DMS 273 (cell line): Measurements from ENCODE around the gene TLE5.
A peak's percentile ranks its signal among the peaks of the same experiment; 100 is the strongest.
"Not testable (repeated sequence)": the region's sequence is repeated elsewhere in the genome, so short reads cannot be mapped to it uniquely, and the experiment has no call there.

ENCODE experiments used
- DNase-seq: peaks from one replicate; lab custom pipeline; 2025; ENCODE audit not compliant: unreplicated experiment; lab: John Stamatoyannopoulos, UW

Gene TLE5

DNA sequence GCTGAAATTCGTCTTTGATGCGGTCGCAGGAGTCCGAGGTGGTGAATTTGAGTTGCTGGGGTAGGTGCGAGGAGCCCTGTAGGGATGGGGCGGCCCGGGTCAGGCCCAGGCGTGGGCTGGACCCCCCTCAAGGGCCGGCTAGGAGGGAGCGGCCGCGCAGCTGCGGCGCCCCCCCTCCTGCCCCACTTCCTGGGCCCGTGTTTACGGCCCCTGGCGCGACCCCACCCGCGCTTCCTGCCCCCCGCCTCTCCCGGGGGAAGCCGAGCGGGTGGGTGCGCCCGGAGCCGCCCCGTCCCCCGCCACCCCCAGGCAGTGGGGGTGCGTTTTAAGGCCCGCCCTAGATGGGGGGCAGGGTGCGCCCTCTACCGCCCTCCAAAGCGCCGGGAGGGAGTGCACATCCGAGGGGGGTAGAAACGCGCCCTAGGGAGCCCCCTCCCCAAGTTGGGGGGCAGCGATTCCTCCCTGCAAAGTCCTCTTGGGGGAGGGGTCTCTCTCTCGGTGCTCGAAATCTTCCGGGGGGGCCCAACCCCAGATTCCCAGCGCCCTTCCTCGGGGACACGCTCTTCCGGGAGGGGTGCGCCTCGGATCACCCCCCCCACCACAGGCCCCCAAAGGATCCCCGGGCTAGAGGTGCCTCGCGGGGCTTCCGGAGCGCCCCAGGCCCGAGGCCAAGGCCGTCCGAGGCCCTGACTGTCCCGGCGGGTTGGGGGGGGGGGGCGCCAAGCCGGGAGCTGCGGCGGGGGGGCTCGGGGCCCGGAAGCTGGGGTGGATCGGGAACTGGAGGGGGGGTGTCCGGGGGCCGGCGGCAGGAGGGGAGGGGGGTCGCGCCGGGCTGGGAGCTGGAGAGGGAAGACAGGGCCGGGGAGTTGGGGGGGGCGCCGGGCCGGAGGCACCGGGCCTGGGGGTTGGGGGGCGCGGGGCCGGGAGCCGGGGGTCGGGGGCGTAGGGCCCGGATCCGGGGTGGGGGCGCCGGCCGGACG lies 823 bp downstream of the TLE5 start:
- peak; percentile 54 for DNase-seq

DNA sequence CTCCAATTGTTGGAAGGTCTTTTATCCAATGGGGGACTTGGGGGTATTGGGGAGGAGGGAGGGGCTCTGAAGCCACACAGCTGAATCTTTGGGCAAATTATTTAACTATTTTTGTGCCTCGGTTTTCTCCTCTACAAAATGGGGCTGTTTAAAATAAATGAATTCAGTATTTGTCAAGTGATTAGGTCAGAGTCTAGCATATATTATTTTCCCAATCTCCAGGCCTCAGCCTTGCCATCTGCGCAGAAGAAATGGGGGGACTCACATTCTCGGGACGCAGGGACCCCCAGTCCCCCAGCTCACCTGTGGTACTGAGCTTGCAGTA lies 1.5 kb downstream of the TLE5 start:
- DNase-seq = no peak

DNA sequence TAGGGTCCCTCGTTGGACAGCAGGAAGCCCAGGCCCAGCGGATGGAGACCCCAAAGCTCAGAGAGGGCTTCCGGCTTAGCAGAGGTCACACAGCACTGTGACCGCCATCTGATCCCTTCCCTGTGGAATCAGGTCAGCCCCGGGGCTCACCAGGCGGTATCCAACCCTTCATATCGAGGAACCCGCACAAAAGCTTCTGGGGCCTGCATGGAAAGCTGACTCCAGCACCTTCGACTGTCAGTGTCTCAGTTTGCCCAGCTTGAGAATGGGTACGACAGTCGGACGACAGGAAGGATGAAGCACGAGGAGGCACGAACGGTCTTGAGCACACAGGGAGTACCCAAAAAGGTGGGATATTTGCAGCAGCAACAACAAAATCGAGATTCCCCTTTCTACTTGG lies 2.6 kb downstream of the TLE5 start:
- DNase-seq = no peak

DNA sequence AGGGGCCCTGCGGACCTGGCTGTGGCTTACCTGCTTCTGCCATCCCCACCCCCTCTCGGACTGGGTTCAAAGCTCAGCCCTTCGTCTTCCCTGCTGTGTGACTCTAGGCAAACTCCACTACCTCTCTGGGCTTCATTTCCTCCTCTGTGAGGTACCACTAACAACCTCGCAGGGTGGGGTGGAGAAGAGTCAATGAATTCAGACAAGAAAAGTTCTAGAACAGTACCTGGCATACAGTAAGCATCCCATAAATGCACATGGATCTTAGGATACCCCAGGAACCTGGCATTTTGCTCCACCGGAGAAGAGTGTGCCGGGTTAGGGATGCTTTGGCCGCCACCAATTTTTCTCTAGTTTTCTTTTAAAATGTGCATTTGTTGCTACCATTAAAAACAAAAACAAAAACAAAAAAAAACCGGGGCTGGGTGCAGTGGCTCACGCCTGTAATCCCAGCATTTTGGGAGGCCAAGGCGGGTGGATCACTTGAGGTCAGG lies 3.4 kb downstream of the TLE5 start:
- no peak for DNase-seq

DNA sequence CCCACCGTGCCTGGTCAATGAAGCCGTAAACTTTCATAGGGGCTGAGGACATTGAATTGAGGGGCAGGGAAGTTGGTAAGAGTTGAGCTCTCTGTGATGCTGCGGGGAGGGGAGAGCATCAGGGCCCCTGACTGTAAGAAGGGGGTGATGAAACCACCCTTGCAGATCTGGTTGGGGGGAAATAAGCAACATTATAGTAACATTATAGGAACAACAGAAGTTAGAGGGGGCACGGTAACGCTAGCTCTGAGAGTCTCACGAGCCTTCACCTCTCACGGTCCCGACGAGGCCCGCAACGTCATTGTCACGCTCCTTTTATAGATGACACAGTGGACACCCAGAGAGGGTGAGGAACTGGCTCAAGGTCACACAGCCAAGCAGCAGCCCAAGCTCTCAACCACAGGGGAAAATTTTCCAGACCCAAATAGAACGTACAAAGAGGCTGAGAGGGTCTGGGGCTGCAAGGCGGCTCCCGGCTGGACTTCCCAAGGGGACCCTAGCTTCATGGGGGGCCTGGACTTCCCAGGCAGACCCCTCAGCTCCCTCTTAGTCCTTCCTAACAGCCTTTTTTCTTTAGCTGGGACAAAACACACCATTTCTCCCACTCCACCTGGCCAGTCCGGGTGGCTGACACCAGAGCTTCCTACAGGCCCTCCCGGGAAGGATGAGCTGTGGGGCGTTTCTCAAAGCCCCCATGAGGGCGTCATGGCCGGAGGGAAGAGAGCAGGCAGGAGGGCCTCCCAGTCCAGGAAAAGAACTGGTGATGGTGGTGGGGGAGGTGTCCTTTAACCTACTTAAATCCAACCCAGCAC lies 4.1 kb downstream of the TLE5 start:
- no peak for DNase-seq

DNA sequence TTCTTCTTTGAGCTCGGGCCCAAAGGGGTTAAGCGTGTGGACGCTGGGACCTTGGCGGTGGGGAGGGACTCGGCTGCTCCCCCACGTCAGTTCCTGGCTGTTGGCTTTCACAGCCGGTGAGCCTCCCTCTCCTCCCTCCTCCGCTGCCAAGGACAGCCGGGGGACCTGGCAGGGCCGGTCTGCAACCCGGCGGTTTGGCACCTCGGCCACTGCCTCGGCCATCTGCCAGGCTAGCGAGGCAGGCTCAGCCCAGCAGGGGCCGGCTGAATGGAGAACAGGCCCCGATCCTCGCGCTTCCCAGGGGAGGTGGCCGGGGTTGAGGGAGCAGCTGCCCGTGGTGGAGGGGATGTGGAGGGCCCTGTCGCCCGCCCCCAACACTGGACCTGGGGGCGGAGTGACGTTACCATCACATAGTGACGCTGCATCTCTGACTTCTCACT lies 5.0 kb downstream of the TLE5 start:
- DNase-seq = peak; percentile 98

DNA sequence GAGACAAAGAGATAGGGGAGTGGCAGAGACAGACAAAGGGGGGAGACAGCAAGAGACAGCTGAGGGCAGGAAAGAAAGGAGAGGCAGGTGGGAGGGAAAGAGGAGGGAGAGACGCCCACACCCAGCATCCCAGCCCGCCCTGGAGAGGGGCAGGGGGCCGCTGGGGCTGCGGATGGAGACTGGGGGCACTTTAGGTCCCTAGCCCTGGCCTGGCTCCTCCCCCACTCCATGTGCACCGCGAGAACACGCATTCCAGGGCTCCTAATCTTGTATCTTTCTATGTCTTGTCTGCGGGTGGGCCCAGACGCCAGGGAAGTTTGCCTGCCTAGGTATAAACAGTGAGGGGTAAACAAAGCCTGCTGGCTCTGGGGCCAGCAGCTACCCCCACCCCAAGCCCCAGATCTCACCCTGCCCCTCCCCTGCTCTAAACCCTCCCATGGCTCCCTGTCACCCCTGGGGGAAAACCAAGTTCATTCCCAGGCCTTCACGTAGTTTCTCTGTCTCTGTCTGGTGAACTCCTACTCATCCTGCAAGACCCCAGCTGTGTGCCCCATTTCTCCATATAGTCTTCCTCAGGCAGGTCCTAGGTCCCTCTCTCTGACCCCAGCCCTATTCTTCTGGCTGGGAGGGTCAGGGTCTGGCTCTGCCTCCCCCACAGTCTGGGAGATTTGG lies 5.7 kb downstream of the TLE5 start:
- DNase-seq = peak; percentile 66

DNA sequence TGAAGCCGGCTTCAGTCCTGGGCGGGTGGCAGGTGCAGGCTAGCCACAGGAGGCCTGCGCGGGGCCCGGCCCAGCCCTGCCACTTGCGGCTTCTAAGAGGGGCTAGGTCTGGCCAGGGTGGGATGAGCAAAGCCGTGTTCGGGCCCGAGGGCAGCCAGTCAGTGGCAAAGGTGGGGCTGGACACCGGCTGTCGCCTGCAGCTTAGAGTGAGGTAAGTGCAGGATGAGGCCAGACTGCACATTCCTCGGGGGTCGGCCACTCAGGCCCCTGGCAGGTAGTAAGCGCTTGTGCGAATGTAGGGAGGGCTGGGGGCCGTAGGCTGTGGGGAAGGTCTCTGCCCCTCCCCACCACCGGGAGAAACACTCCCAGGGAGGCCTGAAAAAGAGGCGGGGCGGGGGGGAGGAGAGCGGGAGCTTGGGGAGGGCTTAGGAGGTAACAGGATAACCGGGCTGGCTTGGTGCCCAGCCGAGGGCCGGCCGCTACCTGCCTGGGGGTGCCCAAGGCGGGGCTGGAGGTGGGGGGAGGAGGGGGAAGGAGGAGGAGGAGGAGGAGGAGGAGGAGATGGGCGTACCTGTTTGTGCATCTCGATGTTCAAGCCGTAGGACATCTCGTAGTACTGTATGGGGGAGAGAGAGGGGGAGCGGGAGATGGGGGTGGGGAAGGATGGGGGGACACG lies 6.4 kb downstream of the TLE5 start:
- DNase-seq = peak; percentile 91

DNA sequence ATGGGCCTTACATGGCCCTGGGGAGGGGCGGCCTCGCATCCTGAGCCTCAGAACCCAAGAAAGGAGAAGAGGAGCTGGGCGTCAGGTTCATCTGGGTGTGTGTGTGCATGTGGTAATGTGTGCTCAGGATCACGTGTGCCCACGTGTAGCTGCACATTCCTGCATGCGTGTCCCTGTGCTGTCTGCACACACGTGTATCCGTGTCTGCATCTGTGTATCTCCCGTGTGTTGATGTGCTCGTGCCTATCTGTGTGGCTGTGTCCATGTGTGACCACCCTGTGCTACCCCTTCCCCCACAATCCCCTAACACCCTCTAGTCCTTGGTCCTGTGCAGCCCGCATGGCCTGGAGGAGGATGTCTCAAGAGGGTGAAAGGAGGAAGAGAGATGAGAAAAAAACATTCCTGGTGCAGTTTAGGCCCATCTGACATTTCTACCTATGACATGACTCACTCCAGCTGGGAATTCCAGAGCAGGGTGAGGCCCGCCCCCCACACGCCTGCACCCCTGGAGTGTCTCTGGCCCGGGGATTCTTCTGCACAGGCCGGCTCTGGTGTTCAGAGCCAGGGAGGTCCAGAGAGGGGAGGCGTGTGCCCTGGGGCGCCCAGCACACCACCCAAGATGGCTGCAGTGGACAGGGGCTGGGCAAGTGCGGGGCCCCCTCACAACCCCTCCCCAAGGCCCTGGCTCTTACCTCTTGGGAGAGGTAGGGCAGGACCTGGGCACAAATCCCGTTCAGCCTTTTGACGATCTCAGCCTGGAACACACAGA lies 7.1 kb downstream of the TLE5 start:
- no peak for DNase-seq

DNA sequence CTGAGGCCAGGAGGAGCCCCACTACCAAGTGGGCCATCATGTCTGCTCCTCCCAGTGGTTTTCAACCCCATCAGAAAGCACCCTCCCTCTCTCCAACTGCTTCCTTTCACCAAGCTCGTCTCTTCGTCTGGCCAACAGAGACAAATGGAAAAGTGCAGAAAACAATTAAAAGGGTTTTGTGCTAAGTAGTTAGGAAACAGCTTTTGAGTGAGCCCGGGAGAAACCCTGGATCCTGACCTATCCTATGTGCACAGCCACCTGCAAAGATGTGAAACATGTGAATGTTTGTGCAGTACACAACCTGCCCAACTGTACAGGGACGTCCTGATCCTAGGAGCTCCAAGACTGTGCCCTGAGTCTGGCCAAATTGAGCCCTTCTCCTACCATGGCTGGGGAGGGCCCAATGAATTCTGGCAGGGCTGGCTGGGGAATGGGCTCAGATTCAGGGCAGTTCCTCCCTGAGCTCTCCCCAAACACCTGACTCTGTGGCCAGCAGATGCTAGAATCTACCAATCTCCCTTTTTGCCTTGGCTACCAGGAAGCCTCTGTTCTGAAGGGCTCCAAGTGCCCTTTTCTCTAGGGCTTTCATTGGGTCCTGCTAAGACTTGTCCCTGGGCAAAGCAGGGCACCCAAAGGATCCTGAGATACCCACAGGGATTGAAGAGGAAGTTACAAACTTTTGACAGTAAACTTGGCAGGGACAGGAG lies 7.9 kb downstream of the TLE5 start:
- no peak for DNase-seq

DNA sequence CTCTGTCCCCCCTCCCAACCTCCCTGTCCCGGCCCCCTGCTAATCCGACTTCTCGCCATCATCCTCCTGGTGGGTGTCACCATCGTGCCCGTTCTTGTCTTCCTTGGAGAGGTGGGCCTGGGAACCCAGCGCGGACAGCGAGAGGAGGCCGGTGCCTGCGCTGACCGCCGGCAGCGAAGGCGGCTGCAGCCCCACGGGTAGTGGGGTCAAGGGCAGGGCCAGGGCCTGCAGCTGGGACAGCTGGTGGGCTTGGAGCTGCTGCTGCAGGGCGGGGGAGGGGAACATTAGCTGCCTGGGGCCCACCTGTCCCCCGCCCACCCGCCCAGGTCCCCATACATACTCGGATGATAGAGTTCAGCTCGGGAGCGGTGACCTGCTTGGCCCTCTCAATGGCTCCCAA lies 8.5 kb downstream of the TLE5 start:
- no peak for DNase-seq

DNA sequence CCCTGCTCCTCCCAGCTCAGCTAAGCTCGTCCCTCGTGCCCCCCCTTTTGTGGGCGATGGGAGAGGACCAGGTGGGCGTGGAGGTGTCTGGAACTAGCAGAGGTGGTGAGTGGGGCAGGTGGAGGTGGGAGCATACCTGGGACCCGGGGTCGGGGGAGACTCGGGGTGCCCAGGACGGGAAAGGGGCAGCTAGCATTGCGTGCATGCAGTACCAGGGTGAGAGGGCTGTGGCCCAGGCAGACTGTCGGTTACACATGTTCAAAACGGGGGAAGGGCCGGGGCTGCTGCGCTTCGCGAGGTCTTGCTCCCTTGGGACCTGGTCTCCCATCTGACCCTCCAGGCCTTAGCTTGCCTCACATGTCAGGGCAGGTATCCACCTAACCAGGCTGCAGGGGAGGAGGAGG lies 9.1 kb downstream of the TLE5 start:
- peak; percentile 58 for DNase-seq

DNA sequence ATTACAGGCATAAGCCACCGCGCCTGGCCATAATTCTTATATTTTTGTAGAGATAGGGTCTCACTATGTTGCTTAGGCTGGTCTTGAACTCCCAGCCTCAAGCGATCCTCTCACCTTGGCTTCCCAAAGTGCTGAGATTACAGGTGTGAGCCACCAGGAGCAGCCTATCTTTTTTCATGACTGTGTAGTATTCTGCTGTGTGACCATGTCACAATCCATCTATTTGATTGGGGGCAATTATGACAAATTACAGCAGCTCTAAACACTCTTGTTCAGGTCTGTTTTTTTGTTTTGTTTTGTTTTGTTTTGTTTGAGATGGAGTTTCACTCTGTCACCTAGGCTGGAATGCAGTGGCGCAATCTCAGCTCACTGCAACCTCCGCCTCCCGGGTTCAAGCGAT lies 12.3 kb downstream of the TLE5 start:
- DNase-seq = not testable (repeated sequence)

DNA sequence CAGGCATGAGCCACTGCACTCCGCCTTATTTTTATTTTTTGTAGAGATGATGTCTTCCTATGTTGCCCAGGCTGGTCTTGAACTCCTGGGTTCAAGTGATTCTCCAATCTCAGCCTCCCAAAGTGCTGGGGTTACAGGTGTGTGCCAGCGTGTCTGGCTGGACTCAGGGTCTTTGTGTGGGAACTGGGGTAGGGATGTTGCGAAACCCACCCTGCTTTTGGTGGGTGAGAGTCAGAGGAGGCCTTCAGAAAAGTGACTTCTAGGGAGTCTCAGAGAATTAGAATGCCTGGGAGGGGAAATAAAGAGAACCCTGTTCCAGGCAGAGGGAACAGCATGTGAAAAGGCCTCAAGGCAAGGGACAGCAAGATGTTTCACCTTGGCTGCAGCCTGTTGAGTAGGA lies 13.2 kb downstream of the TLE5 start:
- no peak for DNase-seq

DNA sequence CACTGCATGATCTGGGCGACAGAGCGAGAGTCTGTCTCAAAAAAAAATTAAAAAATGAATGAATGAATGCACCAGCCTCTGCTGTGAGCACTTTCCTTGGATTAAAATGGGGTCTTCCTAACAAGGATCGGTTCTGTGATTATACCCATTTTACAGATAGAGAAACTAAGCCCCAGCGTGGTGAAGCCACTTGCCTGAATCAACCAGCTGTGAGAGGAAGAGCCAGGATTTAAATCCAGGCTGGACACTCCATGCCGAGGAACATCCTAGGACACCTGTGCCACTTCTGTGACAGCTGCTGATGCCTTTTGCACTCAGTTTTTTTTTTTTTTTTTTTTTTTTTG lies 14.1 kb downstream of the TLE5 start:
- no peak for DNase-seq

DNA sequence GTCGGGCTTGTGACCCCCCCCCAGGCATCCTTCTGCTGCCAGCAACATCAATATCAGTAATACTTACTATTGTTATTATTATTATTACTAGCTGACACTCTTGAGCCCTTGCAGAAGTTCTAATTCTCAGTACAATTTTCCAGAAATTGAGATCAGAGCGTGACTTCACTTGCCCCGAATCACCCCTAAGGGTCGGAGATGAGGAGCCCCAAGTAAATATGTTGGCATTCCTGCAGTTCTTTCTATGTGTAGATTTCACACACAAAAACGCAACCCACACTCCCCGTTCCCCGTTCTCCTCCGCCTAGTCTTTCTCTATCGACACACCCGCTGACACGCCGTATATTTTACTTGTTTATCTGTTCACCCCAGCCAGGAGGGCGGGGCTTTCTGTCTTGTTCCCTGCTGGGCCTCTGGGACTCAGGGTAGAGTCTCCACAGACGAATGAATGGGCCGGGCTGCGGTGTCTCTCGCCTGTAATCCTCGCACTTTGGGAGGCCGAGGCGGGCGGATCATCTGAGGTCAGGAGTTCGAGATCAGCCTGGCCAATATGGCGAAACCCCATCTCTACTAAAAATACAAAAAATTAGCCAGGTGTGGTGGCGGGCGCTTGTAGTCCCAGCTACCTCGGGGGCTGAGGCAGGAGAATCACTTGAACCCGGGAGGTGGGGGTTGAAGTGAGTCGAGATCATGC lies 14.7 kb downstream of the TLE5 start:
- DNase-seq = peak; percentile 88

DNA sequence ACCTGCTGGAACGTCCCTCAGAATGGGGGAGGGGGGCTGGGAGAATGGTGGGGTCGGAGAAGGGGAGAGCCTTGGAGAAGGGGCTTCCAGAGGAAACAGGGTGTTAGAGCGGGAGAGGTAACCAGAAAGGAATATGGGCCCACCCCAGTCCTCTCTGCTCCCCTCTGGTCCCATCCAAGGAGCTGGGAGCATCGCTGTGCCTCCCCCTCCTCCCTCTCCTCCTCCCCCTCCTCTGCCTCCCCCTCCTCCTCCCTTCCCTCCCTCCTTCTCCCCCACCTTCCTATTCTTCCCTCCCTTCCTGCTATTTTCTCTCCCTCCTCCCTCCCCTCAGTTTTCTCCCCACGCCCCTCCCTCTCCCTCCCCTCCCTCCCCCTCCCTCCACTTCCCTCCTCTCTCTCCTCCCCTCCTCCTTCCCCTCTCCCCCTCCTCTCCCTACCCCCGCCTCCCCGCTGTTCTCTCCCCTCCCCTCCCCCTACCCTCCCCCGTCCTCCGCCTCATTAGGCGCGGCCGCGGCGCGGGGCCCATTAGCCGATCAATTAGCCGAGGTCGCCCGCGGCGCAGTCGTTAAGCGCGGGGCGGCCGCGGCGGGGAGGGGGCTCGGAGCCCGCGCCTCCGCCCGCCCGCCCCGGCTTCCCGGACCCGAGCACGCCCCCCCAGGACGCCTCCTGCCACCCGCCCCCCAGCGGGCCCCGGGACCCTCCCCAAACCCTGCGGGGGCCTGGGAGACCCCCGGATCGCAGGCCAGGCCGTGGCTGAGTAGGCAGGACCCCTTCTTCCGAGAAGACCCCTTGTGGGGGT lies 15.4 kb downstream of the TLE5 start:
- DNase-seq = no peak
